Lower lobe of right lung (tissue), 2 donors: ENCODE results near the gene AP3S1. TPM values are rescaled to one million over a fixed set of nuclear protein-coding genes. Genes with fewer than 3 reads are reported as not detected.
"Not testable (repeated sequence)": the region's sequence is repeated elsewhere in the genome, so short reads cannot be mapped to it uniquely, and the experiment has no call there.

ENCODE experiments used
- ATAC-seq, 2 donors: fragments of 200-7000 bp; cut with Tn5 transposase; one replicate each; pipeline ENCODE4 v1.9.1; 2020 to 2022; ENCODE audit warnings: mild to moderate bottlenecking in 2 of 2, moderate library complexity in 2 of 2
- DNase-seq: peaks from one replicate; pipeline ENCODE4 v3.0.0-alpha.2; 2020
- H3K27ac ChIP-seq: fragments of 200-600 bp; one replicate; pipeline ENCODE4 v1.8.0; 2022
- H3K27me3 ChIP-seq: fragments of 200-600 bp; one replicate; pipeline ENCODE4 v1.8.0; 2022; ENCODE audit warnings: low read depth
- H3K36me3 ChIP-seq: fragments of 200-600 bp; one replicate; pipeline ENCODE4 v1.8.0; 2022; ENCODE audit warnings: mild to moderate bottlenecking
- H3K4me1 ChIP-seq: fragments of 200-600 bp; one replicate; pipeline ENCODE4 v1.8.0; 2022
- H3K4me3 ChIP-seq: fragments of 200-600 bp; one replicate; pipeline ENCODE4 v1.8.0; 2022; ENCODE audit warnings: mild to moderate bottlenecking
- H3K9me3 ChIP-seq: fragments of 200-600 bp; one replicate; pipeline ENCODE4 v1.8.0; 2022
- CTCF ChIP-seq: fragments of 200-600 bp; IDR thresholded peaks from one replicate; pipeline ENCODE4 v1.8.0; 2022; ENCODE audit warnings: antibody characterized with exemption, mild to moderate bottlenecking
- intact Hi-C: fragments of 100-400 bp; cut with DNase I; formaldehyde crosslinking; loops from one replicate; pipeline ENCODE4 v1.11.0; 2022
- total RNA-seq: library from RNA; stranded (reverse); fragmentation: NEBNext Ultra II Directional; extraction: Animal tissue kit (Norgen Biotek cat#: 25700); gene quantifications from one replicate; pipeline ENCODE4 v1.2.1, GENCODE V29; 2021
- donor health status: DM: no; HTN: yes; CAD: no; lungs with severe emphysema.

Gene AP3S1
- total RNA-seq, 1 donor from 2014 or later = 69.4 TPM

- TF ChIP-seq CTCF = no peak
These were observed 26.0 kb upstream of the AP3S1 start for GRCh38 chr5:115815693-115816225.

GRCh38 chr5:115816226-115817081 lies 25.3 kb upstream of the AP3S1 start, which contains the start of gene CDO1:
Gene CDO1, minus strand, starts transcription at chr5:115816659. Its CDS starts 262 bp downstream, at chr5:115816397.
- TF ChIP-seq CTCF = no peak
- Histone ChIP-seq H3K27me3 (peaks cover 62% of the 10 kb centered on the region), H3K36me3 (no peaks in the 10 kb centered on the region), H3K27ac (peak within 1 kb of the TSS; percentile 78), H3K4me1 (peaks cover 16% of the 10 kb centered on the region), H3K4me3 (peak within 1 kb of the TSS; percentile 58), H3K9me3 (no peaks in the 10 kb centered on the region)
- intact Hi-C loops = no loop called here
- peak; percentile 48 for DNase-seq
- peak; percentile 74 to 76 for ATAC-seq

More at GRCh38 chr5:115815693-115816225, 26.0 kb upstream of the AP3S1 start:
- Histone ChIP-seq H3K9me3 (no peaks in the 10 kb centered on the region), H3K27me3 (peaks cover 65% of the 10 kb centered on the region), H3K36me3 (no peaks in the 10 kb centered on the region), H3K4me3 (peak overlapping the region; percentile 58), H3K4me1 (peaks cover 16% of the 10 kb centered on the region), H3K27ac (peak overlapping the region; percentile 78)
- intact Hi-C loops = no loop called here
- DNase-seq (no peak), ATAC-seq (peak; percentile 39 to 43)

- Histone ChIP-seq H3K27me3 (peaks cover 57% of the 10 kb centered on the region), H3K9me3 (no peaks in the 10 kb centered on the region), H3K27ac (no peak overlapping the region), H3K4me3 (no peak overlapping the region), H3K36me3 (no peaks in the 10 kb centered on the region), H3K4me1 (peaks cover 16% of the 10 kb centered on the region)
- intact Hi-C loops = no loop called here
- DNase-seq (no peak), ATAC-seq (no peak)
- TF ChIP-seq CTCF = no peak
These were observed 24.3 kb upstream of the AP3S1 start for GRCh38 chr5:115817386-115817785.

- Histone ChIP-seq H3K9me3 (no peaks in the 10 kb centered on the region), H3K27me3 (peaks cover 43% of the 10 kb centered on the region), H3K27ac (no peak overlapping the region), H3K36me3 (no peaks in the 10 kb centered on the region), H3K4me1 (peaks cover 16% of the 10 kb centered on the region), H3K4me3 (no peak overlapping the region)
- DNase-seq = no peak
- no peak for ATAC-seq
- intact Hi-C loops = no loop called here
- TF ChIP-seq CTCF = no peak
These were observed 22.9 kb upstream of the AP3S1 start for GRCh38 chr5:115818821-115819220.

GRCh38 chr5:115820846-115821245 lies 20.9 kb upstream of the AP3S1 start:
- Histone ChIP-seq H3K4me1 (peaks cover 12% of the 10 kb centered on the region), H3K9me3 (no peaks in the 10 kb centered on the region), H3K36me3 (no peaks in the 10 kb centered on the region), H3K27ac (no peak overlapping the region), H3K27me3 (peaks cover 25% of the 10 kb centered on the region), H3K4me3 (no peak overlapping the region)
- DNase-seq (no peak), ATAC-seq (no peak)
- TF ChIP-seq CTCF = no peak
- intact Hi-C loops = no loop called here

GRCh38 chr5:115824983-115825382 lies 16.8 kb upstream of the AP3S1 start:
- H3K27ac ChIP-seq, H3K27me3 ChIP-seq, H3K4me3 ChIP-seq, DNase-seq, H3K4me1 ChIP-seq, H3K9me3 ChIP-seq, ATAC-seq, intact Hi-C loops: not testable (repeated sequence)
- peaks cover 23% of the 10 kb centered on the region for H3K36me3 ChIP-seq
